Inferior parietal cortex (tissue), 1 donor: ENCODE data around the gene CNN2.

Experiments used
- DNase-seq: peaks from one replicate; pipeline ENCODE4 v3.0.0-alpha.2; 2016; ENCODE audit errors: extremely low spot score

Gene CNN2

GRCh38 chr19:1064661-1065605 lies 38.5 kb downstream of the CNN2 start:
- DNase-seq, result no peak

GRCh38 chr19:1065606-1066109 lies 39.2 kb downstream of the CNN2 start:
- DNase-seq, result no peak

- DNase-seq, result no peak
These were observed 39.9 kb downstream of the CNN2 start for GRCh38 chr19:1066251-1066747.

GRCh38 chr19:1066748-1067340 lies 40.4 kb downstream of the CNN2 start, which contains the start of gene ARHGAP45:
TSS of gene ARHGAP45 (plus strand) at chr19:1067167. CDS start at chr19:1067406, 239 bp downstream.
- DNase-seq, result no peak

- no peak for DNase-seq
These were observed 41.0 kb downstream of the CNN2 start for GRCh38 chr19:1067341-1067957.

- DNase-seq, result no peak
These were observed 41.9 kb downstream of the CNN2 start for GRCh38 chr19:1068009-1069001.

GRCh38 chr19:1069009-1069779 lies 42.8 kb downstream of the CNN2 start:
- no peak for DNase-seq

- no peak for DNase-seq
These were observed 44.1 kb downstream of the CNN2 start for GRCh38 chr19:1070576-1070930.

- DNase-seq, result no peak
These were observed 44.8 kb downstream of the CNN2 start for GRCh38 chr19:1070931-1071791.

- DNase-seq, result no peak
These were observed 46.1 kb downstream of the CNN2 start for GRCh38 chr19:1072371-1073015.

GRCh38 chr19:1073063-1073955 lies 46.9 kb downstream of the CNN2 start:
- no peak for DNase-seq

GRCh38 chr19:1073956-1074517 lies 47.6 kb downstream of the CNN2 start:
- no peak for DNase-seq

GRCh38 chr19:1074544-1075283 lies 48.3 kb downstream of the CNN2 start:
- peak; percentile 32 for DNase-seq

- DNase-seq, result no peak
These were observed 49.6 kb downstream of the CNN2 start for GRCh38 chr19:1076046-1076386.

- no peak for DNase-seq
These were observed 50.5 kb downstream of the CNN2 start for GRCh38 chr19:1076951-1077350.

- no peak for DNase-seq
These were observed 53.2 kb downstream of the CNN2 start for GRCh38 chr19:1079566-1080111.
